Erythroblast (primary cell): ENCODE results near the gene PON3.

Experiments
- GATA1 ChIP-seq: IDR thresholded peaks from 2 replicates; pipeline ENCODE4 v1.6.1; 2011; ENCODE audit warnings: low read depth, mild to moderate bottlenecking, control low read depth, low read length, moderate library complexity
- POLR2A ChIP-seq: IDR thresholded peaks from 2 replicates; pipeline ENCODE4 v1.6.1; 2011; ENCODE audit warnings: mild to moderate bottlenecking, low read length

- TF ChIP-seq POLR2A: no peak
- no peak for TF ChIP-seq GATA1
Measured at GRCh38 chr7:95421000-95421846, 25.0 kb upstream of the PON3 start.
